HepG2 (cell line): ENCODE results near the gene KBTBD13. TPM values are rescaled to one million over a fixed set of nuclear protein-coding genes. Genes with fewer than 3 reads are reported as not detected.

Experiments used
- ATAC-seq: fragments of 200-7000 bp; cut with Tn5 transposase; 3 replicates; pipeline ENCODE4 v1.9.1; 2020; ENCODE audit warnings: mild to moderate bottlenecking, moderate library complexity
- BruUV-seq: library from RNA; stranded (reverse); fragments of 400-500 nt; replicated peaks from 2 replicates; lab custom pipeline; 2021; lab: Mats Ljungman, UMichigan
- CTCF ChIA-PET: fragments of 300-600 bp; formaldehyde crosslinking; extraction: SDS; loops from one replicate; lab custom pipeline; 2021; ENCODE audit warnings: low total read pairs, inconsistent platforms, low intra/inter-chr PET ratio; lab: Yijun Ruan, JAX
- POLR2A ChIA-PET: fragments of 350-600 bp; sonication (Branson Sonifier 250); formaldehyde crosslinking; loops from one replicate; lab custom pipeline; 2020; ENCODE audit warnings: antibody characterized with exemption, inconsistent platforms; lab: Yijun Ruan, JAX
- DNase-seq: peaks from one replicate; pipeline ENCODE4 v3.0.0-alpha.2; 2015; ENCODE audit warnings: low spot score
- FAIRE-seq: peaks from 3 replicates; lab custom pipeline; 2011; peaks lifted over from hg19 to GRCh38; lab: Jason Lieb, UNC
- H2AFZ ChIP-seq: one replicate; pipeline ENCODE4 v1.6.1; 2011; ENCODE audit warnings: low read length, inconsistent platforms
- H3K27ac ChIP-seq: fragments of 300-600 bp; 3 replicates; pipeline ENCODE4 v1.8.0; 2011; ENCODE audit warnings: mixed run types, mild to moderate bottlenecking, mixed read lengths, low read length, inconsistent platforms; ENCODE audit not compliant: insufficient read depth; ENCODE audit errors: extremely low read length
- H3K27me3 ChIP-seq, 2 experiments: fragments of 200-600 bp in 1 of 2; 2 replicates in 1 of 2; 3 replicates in 1 of 2; pipeline versions ENCODE4 v1.6.0 to v1.8.0; 2011; ENCODE audit warnings: low read length in 2 of 2, mild to moderate bottlenecking in 2 of 2, moderate library complexity in 2 of 2, inconsistent platforms in 1 of 2; ENCODE audit not compliant: insufficient read depth in 2 of 2, control insufficient read depth in 1 of 2
- H3K36me3 ChIP-seq, 2 experiments: fragments of 200-600 bp in 1 of 2; replicated peaks in 1 of 2; 2 replicates in 1 of 2; 3 replicates in 1 of 2; pipeline versions ENCODE4 v1.5.1 to v1.8.0; 2011; ENCODE audit warnings: low read length in 2 of 2, inconsistent platforms in 1 of 2; ENCODE audit not compliant: insufficient read depth in 2 of 2, control insufficient read depth in 1 of 2
- H3K4me1 ChIP-seq: 2 replicates; pipeline ENCODE4 v1.5.1; 2012; ENCODE audit warnings: low read length, inconsistent platforms; ENCODE audit not compliant: insufficient read depth
- H3K4me2 ChIP-seq: 2 replicates; pipeline ENCODE4 v1.6.0; 2011; ENCODE audit warnings: low read depth, low read length, inconsistent platforms
- H3K4me3 ChIP-seq, 3 experiments: fragments of 200-600 bp in 1 of 3; sonication (generic), shearing (Covaris generic) in 1 of 3; replicated peaks in 1 of 3; 2 replicates each; pipeline ENCODE4 v1.5.1; 2011 to 2016; ENCODE audit warnings: low read length in 3 of 3, inconsistent platforms in 2 of 3, low read depth in 2 of 3, mild to moderate bottlenecking in 2 of 3, control low read depth in 1 of 3, mixed read lengths in 1 of 3; ENCODE audit not compliant: insufficient read depth in 1 of 3
- H3K79me2 ChIP-seq: one replicate; pipeline ENCODE4 v1.6.1; 2011; ENCODE audit warnings: low read length, inconsistent platforms; ENCODE audit not compliant: insufficient read depth
- H3K9ac ChIP-seq: 2 replicates; pipeline ENCODE4 v1.6.0; 2011; ENCODE audit warnings: mild to moderate bottlenecking, low read depth, low read length, inconsistent platforms; ENCODE audit not compliant: insufficient read depth
- H3K9me3 ChIP-seq: 2 replicates; pipeline ENCODE4 v1.5.1; 2012; ENCODE audit warnings: mild to moderate bottlenecking, low read length
- H4K20me1 ChIP-seq: 2 replicates; pipeline ENCODE4 v1.6.0; 2011; ENCODE audit warnings: inconsistent platforms, mild to moderate bottlenecking, low read length, moderate library complexity; ENCODE audit not compliant: insufficient read depth
- ATF7-NPFF ChIP-seq: sonication (generic); formaldehyde crosslinking; IDR thresholded peaks from 2 replicates; pipeline ENCODE4 v1.8.1; 2023; ENCODE audit warnings: mild to moderate bottlenecking, low read depth, missing genetic modification reagents, moderate library complexity
- DR1 ChIP-seq: sonication (generic); formaldehyde crosslinking; IDR thresholded peaks from 2 replicates; pipeline ENCODE4 v1.8.0; 2021; ENCODE audit warnings: mild to moderate bottlenecking, missing genetic modification reagents, inconsistent platforms
- FOSL2 ChIP-seq: sonication (generic); formaldehyde crosslinking; IDR thresholded peaks from 2 replicates; pipeline ENCODE4 v1.4.0; 2020; ENCODE audit warnings: missing genetic modification reagents
- JUND ChIP-seq: sonication (generic); formaldehyde crosslinking; IDR thresholded peaks from 2 replicates; pipeline ENCODE4 v1.8.0; 2022; ENCODE audit warnings: mild to moderate bottlenecking, missing genetic modification reagents
- KLF12 ChIP-seq: sonication (generic); formaldehyde crosslinking; IDR thresholded peaks from 2 replicates; pipeline ENCODE4 v1.4.0; 2020; ENCODE audit warnings: missing genetic modification reagents, borderline replicate concordance
- LCORL ChIP-seq, 2 experiments: fragments of 450-650 bp in 1 of 2; sonication (generic) in 1 of 2; formaldehyde crosslinking in 1 of 2; IDR thresholded peaks; 2 replicates each; pipeline versions ENCODE4 v1.5.0 to v1.6.1; 2017 to 2020; ENCODE audit warnings: antibody characterized with exemption in 1 of 2, missing genetic modification reagents in 1 of 2
- NFIB ChIP-seq: sonication (generic); formaldehyde crosslinking; IDR thresholded peaks from 2 replicates; pipeline ENCODE4 v1.9.0; 2021; ENCODE audit warnings: missing genetic modification reagents, mild to moderate bottlenecking, borderline replicate concordance
- RBAK ChIP-seq: sonication (generic); formaldehyde crosslinking; IDR thresholded peaks from 2 replicates; pipeline ENCODE4 v1.5.1; 2020; ENCODE audit warnings: mild to moderate bottlenecking, missing genetic modification reagents
- RBFOX2 ChIP-seq: fragments of 200-400 bp; formaldehyde crosslinking; IDR thresholded peaks from 2 replicates; pipeline ENCODE4 v1.6.1; 2017; ENCODE audit warnings: low read depth, mild to moderate bottlenecking, low read length
- SMAD3 ChIP-seq: sonication (generic); formaldehyde crosslinking; IDR thresholded peaks from 2 replicates; pipeline ENCODE4 v1.4.0; 2020; ENCODE audit warnings: missing genetic modification reagents
- ZMYM2 ChIP-seq: sonication (generic); formaldehyde crosslinking; IDR thresholded peaks from 2 replicates; pipeline ENCODE4 v1.8.0; 2022; ENCODE audit warnings: mild to moderate bottlenecking, missing genetic modification reagents
- ZNF121 ChIP-seq: sonication (generic); formaldehyde crosslinking; IDR thresholded peaks from 2 replicates; pipeline ENCODE4 v1.5.0; 2020; ENCODE audit warnings: mild to moderate bottlenecking, missing genetic modification reagents
- WGBS: methylation state at CpG from one replicate; pipeline ENCODE4 v1.1.6; 2017; ENCODE audit warnings: low lambda C conversion rate; 5-methylcytosine and 5-hydroxymethylcytosine counted together
- in situ Hi-C: cut with HindIII; loops from 2 replicates; pipeline ENCODE4 v1.10.0; 2017; ENCODE audit warnings: low pct_unique_long_range_greater_than_20kb; ENCODE audit not compliant: extremely low pct_ligation_motif_present
- intact Hi-C: fragments of 100-400 bp; cut with micrococcal nuclease; formaldehyde crosslinking; loops from one replicate; pipeline ENCODE4 v1.10.0; 2022; ENCODE audit not compliant: unreplicated experiment
- polyA plus RNA-seq, 8 experiments: library from polyadenylated mRNA; depleted of rRNA in 3 of 8; stranded (reverse) in 7 of 8; unstranded in 1 of 8; fragments of >200 nt; fragmentation: Illumina TruSeq in 4 of 8; extraction: Trizol in 4 of 8; gene quantifications; 2 replicates each; pipeline versions ENCODE4 v1.2.1 to v1.2.3, GENCODE V29; 2011 to 2016; ENCODE audit warnings: low read depth in 4 of 8, missing spikeins in 1 of 8, mixed read lengths in 1 of 8; ENCODE audit not compliant: insufficient read depth in 1 of 8
- total RNA-seq, 5 experiments: library from RNA; depleted of rRNA; stranded (reverse); fragments of >200 nt; fragmentation: Illumina TruSeq; extraction: Trizol; gene quantifications; 2 replicates each; pipeline ENCODE4 v1.2.3, GENCODE V29; 2016; ENCODE audit warnings: low read depth in 1 of 5
- TF ChIP-seq, protein P1 (sequence below): sonication (generic); formaldehyde crosslinking; IDR thresholded peaks from 2 replicates; pipeline ENCODE4 v1.4.0; 2020; ENCODE audit warnings: low read depth, mild to moderate bottlenecking, missing genetic modification reagents
- TF ChIP-seq, protein P2 (sequence below): sonication (generic); formaldehyde crosslinking; conservative IDR thresholded peaks from 2 replicates; pipeline ENCODE4 v1.4.0; 2020; ENCODE audit warnings: missing genetic modification reagents

KBTBD13 gene
- total and polyA plus RNA-seq, 2 of the 13 experiments (the other 11 are each of a cell fraction or from before 2014, with no cell fraction given) = not detected

- POLR2A ChIA-PET = interaction anchor here (0.6 kb wide), 1 partner anchor 1864 kb away, joined by 4 read pairs; no protein-coding TSS in a partner anchor
- Histone ChIP-seq H3K4me2 (no peak overlapping the region), H4K20me1 (no peaks in the 10 kb centered on the region), H3K27me3 (no peaks in the 10 kb centered on the region), H3K27ac (no peak overlapping the region), H3K9me3 (no peaks in the 10 kb centered on the region), H3K9ac (no peak overlapping the region), H3K36me3 (peaks cover 6 to 13% of the 10 kb centered on the region in 2 experiments; a peak in 4 of 5 replicates), H3K79me2 (no peaks in the 10 kb centered on the region), H3K4me1 (peaks cover 26% of the 10 kb centered on the region), H3K4me3 (no peak overlapping the region), H2AFZ (no peak overlapping the region)
- no peak for FAIRE-seq
- no peak for DNase-seq
- no TSS peak for BruUV-seq
- TF ChIP-seq SMAD3 (CRISPR knock-in tag) (no peak), ATF7-NPFF (no peak), ZNF121 (no peak), DR1 (no peak)
- WGBS = 85% methylated on average over 4 of the region's 6 CpGs
- in situ Hi-C loops (no loop called here), intact Hi-C loops (no loop called here)
- CTCF ChIA-PET = interaction anchor here (0.7 kb wide), 1 partner anchor 64 kb away, joined by 3 read pairs; no protein-coding TSS in a partner anchor
- ATAC-seq = no peak
These were observed 20.2 kb downstream of the KBTBD13 start for GRCh38 chr15:65096481-65097385.

- no TSS peak for BruUV-seq
- TF ChIP-seq KLF12 (CRISPR knock-in tag) (no peak), RBAK (CRISPR knock-in tag) (no peak), ZMYM2 (no peak), LCORL (IDR thresholded peaks at IDR 0.05) (no peak), LCORL (CRISPR knock-in tag; IDR thresholded peaks at IDR 0.05) (no peak), FOSL2 (CRISPR knock-in tag) (no peak), JUND (CRISPR knock-in tag) (no peak), RBFOX2 (no peak), NFIB (CRISPR knock-in tag) (no peak)
- TF ChIP-seq, protein P1, sequence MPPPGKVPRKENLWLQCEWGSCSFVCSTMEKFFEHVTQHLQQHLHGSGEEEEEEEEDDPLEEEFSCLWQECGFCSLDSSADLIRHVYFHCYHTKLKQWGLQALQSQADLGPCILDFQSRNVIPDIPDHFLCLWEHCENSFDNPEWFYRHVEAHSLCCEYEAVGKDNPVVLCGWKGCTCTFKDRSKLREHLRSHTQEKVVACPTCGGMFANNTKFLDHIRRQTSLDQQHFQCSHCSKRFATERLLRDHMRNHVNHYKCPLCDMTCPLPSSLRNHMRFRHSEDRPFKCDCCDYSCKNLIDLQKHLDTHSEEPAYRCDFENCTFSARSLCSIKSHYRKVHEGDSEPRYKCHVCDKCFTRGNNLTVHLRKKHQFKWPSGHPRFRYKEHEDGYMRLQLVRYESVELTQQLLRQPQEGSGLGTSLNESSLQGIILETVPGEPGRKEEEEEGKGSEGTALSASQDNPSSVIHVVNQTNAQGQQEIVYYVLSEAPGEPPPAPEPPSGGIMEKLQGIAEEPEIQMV = no peak
- TF ChIP-seq, protein P2, sequence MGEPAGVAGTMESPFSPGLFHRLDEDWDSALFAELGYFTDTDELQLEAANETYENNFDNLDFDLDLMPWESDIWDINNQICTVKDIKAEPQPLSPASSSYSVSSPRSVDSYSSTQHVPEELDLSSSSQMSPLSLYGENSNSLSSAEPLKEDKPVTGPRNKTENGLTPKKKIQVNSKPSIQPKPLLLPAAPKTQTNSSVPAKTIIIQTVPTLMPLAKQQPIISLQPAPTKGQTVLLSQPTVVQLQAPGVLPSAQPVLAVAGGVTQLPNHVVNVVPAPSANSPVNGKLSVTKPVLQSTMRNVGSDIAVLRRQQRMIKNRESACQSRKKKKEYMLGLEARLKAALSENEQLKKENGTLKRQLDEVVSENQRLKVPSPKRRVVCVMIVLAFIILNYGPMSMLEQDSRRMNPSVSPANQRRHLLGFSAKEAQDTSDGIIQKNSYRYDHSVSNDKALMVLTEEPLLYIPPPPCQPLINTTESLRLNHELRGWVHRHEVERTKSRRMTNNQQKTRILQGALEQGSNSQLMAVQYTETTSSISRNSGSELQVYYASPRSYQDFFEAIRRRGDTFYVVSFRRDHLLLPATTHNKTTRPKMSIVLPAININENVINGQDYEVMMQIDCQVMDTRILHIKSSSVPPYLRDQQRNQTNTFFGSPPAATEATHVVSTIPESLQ = no peak
These were observed 21.2 kb downstream of the KBTBD13 start for GRCh38 chr15:65097651-65098263.

More at GRCh38 chr15:65097651-65098263, 21.2 kb downstream of the KBTBD13 start:
- Histone ChIP-seq H3K79me2 (no peaks in the 10 kb centered on the region), H3K9me3 (no peaks in the 10 kb centered on the region), H3K27me3 (no peaks in the 10 kb centered on the region), H3K9ac (no peak overlapping the region), H3K27ac (no peak overlapping the region), H3K4me2 (no peak overlapping the region), H2AFZ (no peak overlapping the region), H3K36me3 (peaks cover 6 to 13% of the 10 kb centered on the region in 2 experiments; a peak in 4 of 5 replicates), H3K4me3 (no peak overlapping the region), H4K20me1 (no peaks in the 10 kb centered on the region), H3K4me1 (peaks cover 26% of the 10 kb centered on the region)
- in situ Hi-C loops (no loop called here), intact Hi-C loops (no loop called here)
- no peak for DNase-seq
- ChIA-PET POLR2A (no interaction called here), CTCF (interaction anchor here (0.7 kb wide), 1 partner anchor 65 kb away, joined by 3 read pairs; no protein-coding TSS in a partner anchor)
- 95% methylated on average over 7 of the region's 7 CpGs for WGBS
- no peak for ATAC-seq
- FAIRE-seq = no peak
